ENCODE results near the gene HCN2. TPM values are rescaled to one million over a fixed set of nuclear protein-coding genes. Genes with fewer than 3 reads are reported as not detected.
A peak's percentile ranks its signal among the peaks of the same experiment; 100 is the strongest.

The HCN2 gene
- total and polyA plus RNA-seq, 2 of the 13 experiments (the other 11 are each of a cell fraction or from before 2014, with no cell fraction given) = 0.01 TPM; not detected in 1

DNA sequence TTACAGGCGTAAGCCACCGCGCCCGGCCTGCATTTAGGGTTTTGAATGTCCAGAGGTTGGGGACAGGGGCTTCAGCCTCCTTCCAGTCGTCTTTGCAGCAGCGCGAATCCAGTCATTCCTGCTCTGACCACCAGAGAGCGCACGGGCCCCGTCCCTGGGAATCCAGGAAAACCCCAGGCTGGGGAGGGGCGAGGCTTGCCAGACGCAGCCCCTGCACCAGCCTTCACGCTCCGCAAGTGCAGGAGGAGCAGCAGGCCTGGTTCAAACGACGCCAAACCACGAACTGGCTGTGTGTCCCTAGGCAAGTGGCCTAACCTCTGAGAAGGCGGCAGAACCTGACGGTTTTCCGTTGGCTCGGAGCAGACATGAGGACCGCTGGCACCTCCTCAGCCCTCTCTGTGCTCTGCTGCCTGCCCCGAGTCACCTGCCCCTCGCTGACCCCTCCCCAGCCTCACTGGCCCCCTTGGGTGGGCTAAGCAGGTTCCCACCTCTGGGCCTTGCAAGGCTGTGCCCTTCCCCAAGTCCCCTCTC lies 75.3 kb downstream of the HCN2 start (continued):
- TF ChIP-seq ZMYM2 (CRISPR knock-in tag; IDR thresholded peaks at IDR 0.05) (no peak), TCF12 (IDR thresholded peaks at IDR 0.05) (no peak), TCF12 (CRISPR knock-in tag; IDR thresholded peaks at IDR 0.05) (0 out of 2 replicates have a peak, but pooled peaks have one; percentile 62), ZNF10 (CRISPR knock-in tag; IDR thresholded peaks at IDR 0.05; ENCODE audit: borderline replicate concordance, low read depth) (no peak), ARID2 (CRISPR knock-in tag; IDR thresholded peaks at IDR 0.05; ENCODE audit: borderline replicate concordance) (no peak), ETV5 (CRISPR knock-in tag; IDR thresholded peaks at IDR 0.05; ENCODE audit: borderline replicate concordance) (0 out of 2 replicates have a peak, but pooled peaks have one; percentile 41), CENPX (CRISPR knock-in tag; IDR thresholded peaks at IDR 0.05) (no peak), CAMTA2 (CRISPR knock-in tag; IDR thresholded peaks at IDR 0.05; ENCODE audit: borderline replicate concordance) (no peak), ZFP41 (CRISPR knock-in tag; IDR thresholded peaks at IDR 0.05; ENCODE audit: borderline replicate concordance) (peak; percentile 75; the same call in 1 of the 2 replicates), TEAD3 (CRISPR knock-in tag; optimal IDR thresholded peaks at IDR 0.05; ENCODE audit: borderline replicate concordance) (peak; percentile 77), NFATC3 (CRISPR knock-in tag; IDR thresholded peaks at IDR 0.05) (no peak), TOE1 (CRISPR knock-in tag; IDR thresholded peaks at IDR 0.05) (no peak), ZNF350 (CRISPR knock-in tag; IDR thresholded peaks at IDR 0.05; ENCODE audit: borderline replicate concordance, low read depth) (peak; percentile 37; the same call in 1 of the 2 replicates), PHF21A (CRISPR knock-in tag; IDR thresholded peaks at IDR 0.05) (peak; percentile 38; the same call in 1 of the 2 replicates), MED1 (CRISPR knock-in tag; IDR thresholded peaks at IDR 0.05) (peak; percentile 65)
- TF ChIP-seq, protein P1, sequence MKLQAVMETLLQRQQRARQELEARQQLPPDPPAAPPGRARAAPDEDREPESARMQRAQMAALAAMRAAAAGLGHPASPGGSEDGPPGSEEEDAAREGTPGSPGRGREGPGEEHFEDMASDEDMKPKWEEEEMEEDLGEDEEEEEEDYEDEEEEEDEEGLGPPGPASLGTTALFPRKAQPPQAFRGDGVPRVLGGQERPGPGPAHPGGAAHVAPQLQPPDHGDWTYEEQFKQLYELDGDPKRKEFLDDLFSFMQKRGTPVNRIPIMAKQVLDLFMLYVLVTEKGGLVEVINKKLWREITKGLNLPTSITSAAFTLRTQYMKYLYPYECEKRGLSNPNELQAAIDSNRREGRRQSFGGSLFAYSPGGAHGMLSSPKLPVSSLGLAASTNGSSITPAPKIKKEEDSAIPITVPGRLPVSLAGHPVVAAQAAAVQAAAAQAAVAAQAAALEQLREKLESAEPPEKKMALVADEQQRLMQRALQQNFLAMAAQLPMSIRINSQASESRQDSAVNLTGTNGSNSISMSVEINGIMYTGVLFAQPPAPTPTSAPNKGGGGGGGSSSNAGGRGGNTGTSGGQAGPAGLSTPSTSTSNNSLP (IDR thresholded peaks at IDR 0.05; ENCODE audit: low read depth, low read length) = 0 out of 2 replicates have a peak, but pooled peaks have one; percentile 12
- TF ChIP-seq, protein P2, sequence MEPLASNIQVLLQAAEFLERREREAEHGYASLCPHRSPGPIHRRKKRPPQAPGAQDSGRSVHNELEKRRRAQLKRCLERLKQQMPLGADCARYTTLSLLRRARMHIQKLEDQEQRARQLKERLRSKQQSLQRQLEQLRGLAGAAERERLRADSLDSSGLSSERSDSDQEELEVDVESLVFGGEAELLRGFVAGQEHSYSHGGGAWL (CRISPR knock-in tag; IDR thresholded peaks at IDR 0.05) = no peak
- TF ChIP-seq, protein P3, sequence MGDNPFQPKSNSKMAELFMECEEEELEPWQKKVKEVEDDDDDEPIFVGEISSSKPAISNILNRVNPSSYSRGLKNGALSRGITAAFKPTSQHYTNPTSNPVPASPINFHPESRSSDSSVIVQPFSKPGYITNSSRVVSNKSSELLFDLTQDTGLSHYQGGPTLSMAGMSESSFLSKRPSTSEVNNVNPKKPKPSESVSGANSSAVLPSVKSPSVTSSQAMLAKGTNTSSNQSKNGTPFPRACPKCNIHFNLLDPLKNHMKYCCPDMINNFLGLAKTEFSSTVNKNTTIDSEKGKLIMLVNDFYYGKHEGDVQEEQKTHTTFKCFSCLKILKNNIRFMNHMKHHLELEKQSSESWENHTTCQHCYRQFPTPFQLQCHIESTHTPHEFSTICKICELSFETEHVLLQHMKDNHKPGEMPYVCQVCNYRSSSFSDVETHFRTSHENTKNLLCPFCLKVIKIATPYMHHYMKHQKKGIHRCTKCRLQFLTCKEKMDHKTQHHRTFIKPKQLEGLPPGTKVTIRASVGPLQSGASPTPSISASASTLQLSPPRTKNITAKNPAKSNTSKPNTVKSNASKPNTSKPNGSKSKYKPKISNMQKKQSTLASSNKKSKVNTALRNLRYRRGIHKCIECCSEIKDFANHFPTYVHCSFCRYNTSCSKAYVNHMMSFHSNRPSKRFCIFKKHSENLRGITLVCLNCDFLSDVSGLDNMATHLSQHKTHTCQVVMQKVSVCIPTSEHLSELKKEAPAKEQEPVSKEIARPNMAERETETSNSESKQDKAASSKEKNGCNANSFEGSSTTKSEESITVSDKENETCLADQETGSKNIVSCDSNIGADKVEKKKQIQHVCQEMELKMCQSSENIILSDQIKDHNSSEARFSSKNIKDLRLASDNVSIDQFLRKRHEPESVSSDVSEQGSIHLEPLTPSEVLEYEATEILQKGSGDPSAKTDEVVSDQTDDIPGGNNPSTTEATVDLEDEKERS (CRISPR knock-in tag; IDR thresholded peaks at IDR 0.05) = no peak
- TF ChIP-seq, protein P4, sequence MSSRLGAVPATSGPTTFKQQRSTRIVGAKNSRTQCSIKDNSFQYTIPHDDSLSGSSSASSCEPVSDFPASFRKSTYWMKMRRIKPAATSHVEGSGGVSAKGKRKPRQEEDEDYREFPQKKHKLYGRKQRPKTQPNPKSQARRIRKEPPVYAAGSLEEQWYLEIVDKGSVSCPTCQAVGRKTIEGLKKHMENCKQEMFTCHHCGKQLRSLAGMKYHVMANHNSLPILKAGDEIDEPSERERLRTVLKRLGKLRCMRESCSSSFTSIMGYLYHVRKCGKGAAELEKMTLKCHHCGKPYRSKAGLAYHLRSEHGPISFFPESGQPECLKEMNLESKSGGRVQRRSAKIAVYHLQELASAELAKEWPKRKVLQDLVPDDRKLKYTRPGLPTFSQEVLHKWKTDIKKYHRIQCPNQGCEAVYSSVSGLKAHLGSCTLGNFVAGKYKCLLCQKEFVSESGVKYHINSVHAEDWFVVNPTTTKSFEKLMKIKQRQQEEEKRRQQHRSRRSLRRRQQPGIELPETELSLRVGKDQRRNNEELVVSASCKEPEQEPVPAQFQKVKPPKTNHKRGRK (CRISPR knock-in tag; IDR thresholded peaks at IDR 0.05) = peak; percentile 28; the same call in 1 of the 2 replicates
- TF ChIP-seq, protein P5, sequence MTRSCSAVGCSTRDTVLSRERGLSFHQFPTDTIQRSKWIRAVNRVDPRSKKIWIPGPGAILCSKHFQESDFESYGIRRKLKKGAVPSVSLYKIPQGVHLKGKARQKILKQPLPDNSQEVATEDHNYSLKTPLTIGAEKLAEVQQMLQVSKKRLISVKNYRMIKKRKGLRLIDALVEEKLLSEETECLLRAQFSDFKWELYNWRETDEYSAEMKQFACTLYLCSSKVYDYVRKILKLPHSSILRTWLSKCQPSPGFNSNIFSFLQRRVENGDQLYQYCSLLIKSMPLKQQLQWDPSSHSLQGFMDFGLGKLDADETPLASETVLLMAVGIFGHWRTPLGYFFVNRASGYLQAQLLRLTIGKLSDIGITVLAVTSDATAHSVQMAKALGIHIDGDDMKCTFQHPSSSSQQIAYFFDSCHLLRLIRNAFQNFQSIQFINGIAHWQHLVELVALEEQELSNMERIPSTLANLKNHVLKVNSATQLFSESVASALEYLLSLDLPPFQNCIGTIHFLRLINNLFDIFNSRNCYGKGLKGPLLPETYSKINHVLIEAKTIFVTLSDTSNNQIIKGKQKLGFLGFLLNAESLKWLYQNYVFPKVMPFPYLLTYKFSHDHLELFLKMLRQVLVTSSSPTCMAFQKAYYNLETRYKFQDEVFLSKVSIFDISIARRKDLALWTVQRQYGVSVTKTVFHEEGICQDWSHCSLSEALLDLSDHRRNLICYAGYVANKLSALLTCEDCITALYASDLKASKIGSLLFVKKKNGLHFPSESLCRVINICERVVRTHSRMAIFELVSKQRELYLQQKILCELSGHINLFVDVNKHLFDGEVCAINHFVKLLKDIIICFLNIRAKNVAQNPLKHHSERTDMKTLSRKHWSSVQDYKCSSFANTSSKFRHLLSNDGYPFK (CRISPR knock-in tag; IDR thresholded peaks at IDR 0.05; ENCODE audit: borderline replicate concordance) = no peak

All from HepG2 (cell line).